ENCODE results near the gene GTF2H2C.
"Not testable (repeated sequence)": the region's sequence is repeated elsewhere in the genome, so short reads cannot be mapped to it uniquely, and the experiment has no call there.

GRCh38 chr5:69583356-69583755 lies 23.4 kb downstream of the GTF2H2C start:
- not testable (repeated sequence) for TF ChIP-seq CTCF (IDR thresholded peaks at IDR 0.05 in 2 of 3, conservative IDR thresholded peaks at IDR 0.05 in 1 of 3; ENCODE audit: insufficient read depth in 2 of 3, low read depth in 1 of 3, low read length in 3 of 3); ZBTB49 (CRISPR knock-in tag; IDR thresholded peaks at IDR 0.05; ENCODE audit: borderline replicate concordance); POLR2A (conservative IDR thresholded peaks at IDR 0.05); ZNF274 (IDR thresholded peaks at IDR 0.05; ENCODE audit: borderline replicate concordance, low read depth, low read length); ZSCAN29 (IDR thresholded peaks at IDR 0.05); SREBF2 (CRISPR knock-in tag; IDR thresholded peaks at IDR 0.05); ZNF592 (IDR thresholded peaks at IDR 0.05); EP300 (IDR thresholded peaks at IDR 0.05; ENCODE audit: low read length); HINFP (tag; conservative IDR thresholded peaks at IDR 0.05; ENCODE audit: low read depth)

Measured in K562 (cell line).